HEK293T (cell line): Measurements from ENCODE around the gene HSPG2.

Experiments used
- CTCF ChIA-PET: fragments of 350-600 bp; formaldehyde crosslinking; extraction: SDS; loops from one replicate; lab custom pipeline; 2021; ENCODE audit warnings: antibody characterized with exemption, inconsistent platforms; lab: Yijun Ruan, JAX
- POLR2A ChIA-PET: fragments of 350-600 bp; formaldehyde crosslinking; extraction: SDS; loops from one replicate; lab custom pipeline; 2020; ENCODE audit warnings: antibody characterized with exemption, inconsistent platforms; lab: Yijun Ruan, JAX
- DNase-seq: peaks from one replicate; pipeline ENCODE4 v3.0.0; 2012; ENCODE audit warnings: mixed read lengths; ENCODE audit errors: extremely low spot score
- ARNT ChIP-seq: fragments of 450-650 bp; IDR thresholded peaks from 2 replicates; pipeline ENCODE4 v1.6.1; 2017; ENCODE audit warnings: mild to moderate bottlenecking
- BHLHE40 ChIP-seq: fragments of 450-650 bp; IDR thresholded peaks from 2 replicates; pipeline ENCODE4 v1.6.1; 2016; ENCODE audit warnings: mild to moderate bottlenecking, moderate library complexity, borderline replicate concordance
- CTBP1 ChIP-seq: fragments of 450-650 bp; IDR thresholded peaks from 2 replicates; pipeline ENCODE4 v1.6.1; 2016; ENCODE audit warnings: borderline replicate concordance
- ELF4 ChIP-seq: fragments of 450-650 bp; IDR thresholded peaks from 2 replicates; pipeline ENCODE4 v1.6.1; 2017; ENCODE audit warnings: antibody characterized with exemption
- FOXA1 ChIP-seq: fragments of 450-650 bp; IDR thresholded peaks from 2 replicates; pipeline ENCODE4 v1.6.1; 2016; ENCODE audit warnings: mild to moderate bottlenecking
- FOXK2 ChIP-seq: fragments of 450-650 bp; IDR thresholded peaks from 2 replicates; pipeline ENCODE4 v1.6.1; 2016; ENCODE audit warnings: mild to moderate bottlenecking
- FOXM1 ChIP-seq: fragments of 450-650 bp; IDR thresholded peaks from 2 replicates; pipeline ENCODE4 v1.6.1; 2017; ENCODE audit warnings: mild to moderate bottlenecking, borderline replicate concordance
- HDGF ChIP-seq: fragments of 450-650 bp; IDR thresholded peaks from 2 replicates; pipeline ENCODE4 v1.6.1; 2017; ENCODE audit warnings: antibody characterized with exemption, borderline replicate concordance
- L3MBTL2 ChIP-seq: fragments of 450-650 bp; conservative IDR thresholded peaks from 2 replicates; pipeline ENCODE4 v1.6.1; 2016; ENCODE audit warnings: mild to moderate bottlenecking
- LEF1 ChIP-seq: fragments of 450-650 bp; IDR thresholded peaks from 2 replicates; pipeline ENCODE4 v1.6.1; 2017; ENCODE audit warnings: mild to moderate bottlenecking, borderline replicate concordance
- NFRKB ChIP-seq: fragments of 450-650 bp; IDR thresholded peaks from 2 replicates; pipeline ENCODE4 v1.6.1; 2016; ENCODE audit warnings: mild to moderate bottlenecking, moderate library complexity
- SP1 ChIP-seq: fragments of 450-650 bp; IDR thresholded peaks from 2 replicates; pipeline ENCODE4 v1.6.1; 2017
- SUZ12 ChIP-seq: fragments of 450-650 bp; IDR thresholded peaks from 2 replicates; pipeline ENCODE4 v1.6.1; 2016; ENCODE audit warnings: mild to moderate bottlenecking
- TARDBP ChIP-seq: fragments of 450-650 bp; IDR thresholded peaks from 2 replicates; pipeline ENCODE4 v1.6.1; 2016
- ZNF384 ChIP-seq: fragments of 450-650 bp; IDR thresholded peaks from 2 replicates; pipeline ENCODE4 v1.6.1; 2016
- TF ChIP-seq, protein P1 (sequence below): fragments of 450-650 bp; IDR thresholded peaks from 2 replicates; pipeline ENCODE4 v1.6.1; 2016

Gene HSPG2

DNA sequence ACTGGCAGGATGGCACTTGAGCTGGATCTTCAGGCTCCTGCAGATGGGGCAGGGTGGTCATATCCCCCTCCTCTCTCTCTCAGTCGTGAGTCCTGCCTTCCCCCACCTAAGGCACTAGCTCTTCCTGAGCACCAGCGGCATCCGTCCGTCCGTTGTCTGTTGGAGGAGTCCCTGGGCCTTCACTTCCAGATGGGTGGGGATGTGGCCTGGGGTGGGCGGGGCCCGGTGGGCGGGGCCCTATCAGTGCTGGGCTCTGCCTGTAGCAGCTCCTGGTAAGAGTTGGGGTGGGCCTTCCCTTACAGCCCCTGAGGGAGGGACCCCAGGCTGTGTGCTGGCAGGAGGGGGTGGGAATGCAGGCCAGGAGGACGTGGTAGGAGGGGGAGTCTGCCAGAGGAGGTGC lies 114.8 kb downstream of the HSPG2 start:
- TF ChIP-seq ZNF384 (no peak), ELF4 (no peak), ARNT (no peak), HDGF (no peak), FOXM1 (no peak), BHLHE40 (no peak), FOXK2 (no peak), FOXA1 (no peak), L3MBTL2 (no peak)
- TF ChIP-seq, protein P1, sequence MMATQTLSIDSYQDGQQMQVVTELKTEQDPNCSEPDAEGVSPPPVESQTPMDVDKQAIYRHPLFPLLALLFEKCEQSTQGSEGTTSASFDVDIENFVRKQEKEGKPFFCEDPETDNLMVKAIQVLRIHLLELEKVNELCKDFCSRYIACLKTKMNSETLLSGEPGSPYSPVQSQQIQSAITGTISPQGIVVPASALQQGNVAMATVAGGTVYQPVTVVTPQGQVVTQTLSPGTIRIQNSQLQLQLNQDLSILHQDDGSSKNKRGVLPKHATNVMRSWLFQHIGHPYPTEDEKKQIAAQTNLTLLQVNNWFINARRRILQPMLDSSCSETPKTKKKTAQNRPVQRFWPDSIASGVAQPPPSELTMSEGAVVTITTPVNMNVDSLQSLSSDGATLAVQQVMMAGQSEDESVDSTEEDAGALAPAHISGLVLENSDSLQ = no peak
- CTCF ChIA-PET = no interaction called here
- POLR2A ChIA-PET = no interaction called here
- DNase-seq = peak; percentile 36

DNA sequence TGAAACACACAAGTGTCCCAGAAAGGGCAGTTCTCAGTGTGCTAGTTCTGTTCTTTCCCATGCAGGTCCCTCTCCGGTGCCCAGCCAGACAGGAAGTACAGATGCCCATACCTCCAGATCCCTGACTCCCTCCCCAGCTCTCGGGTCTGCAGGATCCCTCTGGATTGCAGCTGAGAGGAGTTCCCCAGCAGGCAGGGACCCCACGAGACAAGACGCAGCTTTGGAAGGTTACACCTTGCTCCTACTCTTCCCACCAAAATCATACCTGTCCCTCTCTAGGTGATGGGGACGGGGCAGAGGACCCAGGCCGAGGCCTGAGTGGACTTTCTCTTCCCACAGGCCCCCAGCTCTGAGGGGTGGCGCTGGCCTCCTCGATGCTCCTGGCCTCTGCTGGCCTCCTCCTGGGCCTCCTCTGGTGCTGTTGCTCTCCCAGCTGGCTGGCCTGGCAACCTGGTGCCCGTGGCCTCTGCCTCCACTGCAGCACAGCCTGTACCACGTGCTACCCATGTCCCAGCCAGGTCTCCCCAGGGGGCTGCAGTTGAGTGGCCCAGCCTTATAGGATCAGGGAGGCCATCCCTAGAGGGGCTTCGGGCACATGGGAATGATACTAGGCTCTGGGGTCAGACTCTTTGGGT lies 115.6 kb downstream of the HSPG2 start:
- ChIA-PET CTCF (no interaction called here), POLR2A (no interaction called here)
- DNase-seq = no peak
- TF ChIP-seq LEF1 (no peak), SUZ12 (no peak), BHLHE40 (no peak), ARNT (no peak), CTBP1 (no peak), L3MBTL2 (no peak), ELF4 (no peak), TARDBP (no peak), FOXA1 (no peak), FOXK2 (no peak), FOXM1 (no peak), HDGF (no peak), SP1 (no peak), NFRKB (no peak), ZNF384 (no peak)
- TF ChIP-seq, protein P1 = no peak

DNA sequence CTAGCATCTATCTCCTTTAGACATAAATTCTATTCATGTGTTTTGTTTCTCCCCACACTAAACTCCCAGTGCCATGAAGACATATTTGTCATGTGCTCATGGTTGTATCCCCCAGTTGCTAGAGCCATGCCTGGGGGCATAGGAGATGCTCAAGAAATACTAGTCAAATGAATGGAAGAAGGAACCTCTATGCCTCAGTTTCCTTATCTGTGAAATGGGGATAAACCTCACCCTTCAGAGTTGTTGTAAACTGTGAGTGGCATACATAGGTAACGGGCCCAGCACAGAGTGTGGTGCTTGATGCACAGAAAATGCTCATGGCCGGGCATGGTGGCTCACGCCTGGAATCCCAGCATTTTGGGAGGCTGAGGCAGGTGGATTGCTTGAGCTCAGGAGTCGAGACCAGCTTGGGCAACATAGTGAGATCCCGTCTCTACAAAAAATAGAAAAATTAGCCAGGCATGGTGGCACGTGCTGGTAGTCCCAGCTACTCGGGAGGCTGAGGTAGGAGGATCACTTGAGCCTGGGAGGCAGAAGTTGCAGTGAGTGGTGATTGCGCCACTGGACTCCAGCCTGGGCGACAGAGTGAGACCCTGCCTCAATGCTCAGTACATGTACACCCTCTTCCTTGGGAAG lies 116.4 kb downstream of the HSPG2 start:
- TF ChIP-seq FOXA1 = no peak
- no peak for TF ChIP-seq TARDBP
- TF ChIP-seq FOXK2 = no peak
- no peak for TF ChIP-seq LEF1
- TF ChIP-seq SUZ12 = no peak
- TF ChIP-seq NFRKB = no peak
- TF ChIP-seq ELF4 = no peak
- no peak for TF ChIP-seq ZNF384
- no peak for TF ChIP-seq SP1
- TF ChIP-seq ARNT = no peak
- CTCF ChIA-PET = no interaction called here
- no peak for DNase-seq
- POLR2A ChIA-PET = no interaction called here

DNA sequence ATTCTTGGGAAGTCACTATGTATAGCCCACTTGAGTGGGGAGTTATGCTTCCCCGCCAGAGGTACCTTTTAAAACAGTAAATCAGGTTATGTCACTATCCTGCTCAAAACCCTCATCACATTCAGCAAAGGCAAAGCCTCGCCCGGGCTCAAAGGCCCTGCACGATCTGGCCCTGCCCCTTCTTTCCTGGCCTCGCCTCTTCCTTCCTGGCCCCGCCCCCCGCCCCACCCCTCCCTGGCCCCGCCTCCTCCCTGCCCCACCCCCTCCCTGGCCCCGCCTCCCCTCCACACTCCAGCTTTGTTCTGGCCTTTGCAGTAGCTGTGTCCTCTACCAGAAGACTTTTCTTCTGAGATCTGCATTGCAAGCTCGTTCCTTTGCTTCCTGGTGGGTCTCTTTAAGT lies 118.5 kb downstream of the HSPG2 start:
- CTCF ChIA-PET = no interaction called here
- TF ChIP-seq HDGF (no peak), FOXM1 (no peak), FOXA1 (no peak)
- POLR2A ChIA-PET = no interaction called here
- DNase-seq = peak; percentile 97

DNA sequence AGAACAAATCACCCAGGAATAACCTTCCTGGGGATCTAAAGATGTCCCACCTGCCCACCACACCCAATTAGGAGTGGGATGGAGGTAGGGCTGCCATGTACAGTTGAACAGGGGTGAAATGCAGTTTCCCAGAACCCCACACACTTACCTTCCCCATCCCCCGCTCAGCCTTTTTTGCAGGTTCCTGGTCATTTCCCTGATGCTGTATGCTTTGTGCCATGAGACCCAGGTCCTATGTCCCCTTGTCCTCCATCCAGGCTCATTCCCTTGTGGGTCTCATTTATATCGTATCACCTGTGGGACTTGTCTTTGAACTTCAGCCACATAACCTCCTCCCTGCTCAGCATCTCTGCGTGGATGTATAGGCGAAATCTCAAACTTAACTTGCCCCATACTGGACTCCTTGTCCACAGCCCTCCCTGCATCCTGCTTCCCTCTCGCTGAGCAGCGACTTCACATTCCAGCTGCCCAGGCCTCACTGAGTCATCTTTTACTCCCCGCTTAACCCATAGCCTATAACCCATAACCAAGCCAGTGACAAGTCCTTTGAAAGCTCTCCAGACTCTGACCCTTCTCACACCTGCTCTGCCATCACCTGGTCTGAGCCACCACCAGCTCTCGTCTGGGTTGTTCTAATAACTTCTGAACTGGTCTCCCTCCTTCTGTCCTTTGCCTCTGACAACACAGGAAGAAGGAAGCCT lies 120.4 kb downstream of the HSPG2 start:
- DNase-seq = no peak
- TF ChIP-seq SUZ12 = no peak
- no peak for TF ChIP-seq HDGF
- TF ChIP-seq FOXK2 = no peak
- TF ChIP-seq, protein P1 = no peak
- no peak for TF ChIP-seq NFRKB
- TF ChIP-seq ELF4 = no peak
- ChIA-PET CTCF (no interaction called here), POLR2A (no interaction called here)

DNA sequence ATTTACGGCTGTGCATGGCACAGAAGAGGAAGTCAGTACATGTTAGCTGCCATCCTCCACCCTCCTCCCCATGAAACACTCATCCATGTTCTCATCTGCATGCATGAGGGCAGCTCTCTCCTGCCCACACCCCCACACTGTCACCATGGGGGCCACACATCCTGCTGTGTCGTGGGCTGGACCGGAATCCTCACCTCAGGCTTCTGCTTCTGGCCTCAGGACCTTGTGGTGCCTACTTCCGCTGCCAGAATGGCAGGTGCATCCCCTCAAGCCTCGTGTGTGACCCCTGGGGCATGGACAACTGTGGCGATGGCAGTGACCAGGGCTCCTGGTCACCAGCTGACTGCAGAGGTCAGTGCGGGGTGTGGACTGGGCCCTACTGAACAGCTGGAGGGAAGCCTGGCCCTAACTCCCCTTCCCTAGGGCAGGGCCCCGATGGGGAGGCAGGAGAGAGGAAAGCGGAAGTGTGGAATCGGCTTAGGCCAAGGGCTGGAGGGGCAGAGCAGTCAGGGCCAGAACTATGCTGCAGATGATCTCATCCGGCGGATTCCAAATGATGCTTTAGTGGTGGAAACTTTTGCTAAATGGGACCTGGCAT lies 121.3 kb downstream of the HSPG2 start:
- ChIA-PET POLR2A (no interaction called here), CTCF (no interaction called here)
- TF ChIP-seq TARDBP = no peak
- no peak for TF ChIP-seq SP1
- TF ChIP-seq ELF4 = no peak
- DNase-seq = no peak
